SH-SY5Y (cell line): ENCODE results near the gene PHYHD1.

Source experiments
- GATA2 ChIP-seq: IDR thresholded peaks from 2 replicates; pipeline ENCODE4 v1.6.1; 2011; ENCODE audit warnings: mild to moderate bottlenecking, low read depth, low read length
- GATA3 ChIP-seq: IDR thresholded peaks from 2 replicates; pipeline ENCODE4 v1.6.1; 2011; ENCODE audit warnings: low read depth, mild to moderate bottlenecking, low read length, moderate library complexity

PHYHD1 gene

DNA sequence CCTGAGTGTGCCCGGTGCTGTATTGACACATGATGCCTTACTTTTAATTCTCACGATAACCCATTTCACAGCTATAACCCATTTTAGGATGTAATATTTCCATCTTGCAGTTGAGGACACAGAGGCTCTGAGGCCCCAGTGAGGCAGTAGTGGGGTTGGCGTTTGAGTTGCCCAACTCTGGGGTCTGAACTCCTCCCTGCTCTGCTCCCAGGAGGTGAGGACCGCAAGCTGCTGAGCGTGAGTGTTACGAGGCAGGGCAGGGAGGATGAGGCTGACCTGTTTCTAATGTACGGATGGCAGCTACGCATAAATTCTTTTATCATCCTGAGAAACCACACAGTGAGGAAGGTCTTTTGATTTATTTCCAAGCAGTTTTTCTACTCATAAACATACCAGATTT lies 27.4 kb upstream of the PHYHD1 start:
- TF ChIP-seq GATA2: no peak
- no peak for TF ChIP-seq GATA3

GRCh38 chr9:128894764-128895163 lies 26.0 kb upstream of the PHYHD1 start:
- TF ChIP-seq GATA3 (no peak), GATA2 (no peak)

DNA sequence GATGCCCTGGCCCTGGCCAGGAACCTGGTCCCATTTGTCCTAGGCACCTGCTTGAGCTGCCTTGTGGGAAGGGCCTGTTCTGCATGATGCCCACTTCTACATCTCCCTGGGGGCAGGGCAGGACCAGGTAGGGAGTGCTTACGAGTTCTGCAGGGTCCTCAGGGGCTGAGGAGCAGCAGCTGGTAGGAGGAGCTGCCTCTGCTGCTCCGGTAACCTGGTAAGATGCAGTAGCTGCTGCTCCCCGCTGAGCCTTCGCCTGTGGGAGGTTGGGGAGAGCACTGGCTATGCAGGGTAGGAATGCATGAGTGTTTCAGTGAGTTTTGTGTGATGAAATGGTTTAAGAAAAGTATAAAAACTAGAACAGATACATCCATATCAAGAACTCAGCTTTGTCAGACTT lies 25.2 kb upstream of the PHYHD1 start:
- TF ChIP-seq GATA3 (no peak), GATA2 (no peak)

DNA sequence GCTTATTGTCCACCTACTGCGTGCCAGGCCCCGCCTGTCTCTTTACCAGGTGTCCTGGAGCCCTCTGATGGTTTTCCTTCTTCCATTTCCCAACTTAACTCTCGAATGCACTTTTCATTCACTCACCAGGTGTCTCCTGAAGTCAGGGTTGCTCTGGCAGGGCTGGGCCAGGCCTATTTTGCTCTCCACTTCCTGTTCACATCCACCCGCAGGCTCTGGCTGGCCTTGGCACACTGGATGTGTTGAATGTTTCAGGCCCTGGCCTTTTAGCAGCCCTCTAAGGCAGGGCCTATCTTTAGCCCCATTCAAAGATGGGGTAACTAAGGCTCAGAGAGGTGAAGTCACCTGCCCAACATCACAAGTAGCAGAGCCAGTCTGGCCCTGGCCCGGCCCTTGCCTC lies 22.4 kb upstream of the PHYHD1 start:
- TF ChIP-seq GATA3 (no peak), GATA2 (no peak)

DNA sequence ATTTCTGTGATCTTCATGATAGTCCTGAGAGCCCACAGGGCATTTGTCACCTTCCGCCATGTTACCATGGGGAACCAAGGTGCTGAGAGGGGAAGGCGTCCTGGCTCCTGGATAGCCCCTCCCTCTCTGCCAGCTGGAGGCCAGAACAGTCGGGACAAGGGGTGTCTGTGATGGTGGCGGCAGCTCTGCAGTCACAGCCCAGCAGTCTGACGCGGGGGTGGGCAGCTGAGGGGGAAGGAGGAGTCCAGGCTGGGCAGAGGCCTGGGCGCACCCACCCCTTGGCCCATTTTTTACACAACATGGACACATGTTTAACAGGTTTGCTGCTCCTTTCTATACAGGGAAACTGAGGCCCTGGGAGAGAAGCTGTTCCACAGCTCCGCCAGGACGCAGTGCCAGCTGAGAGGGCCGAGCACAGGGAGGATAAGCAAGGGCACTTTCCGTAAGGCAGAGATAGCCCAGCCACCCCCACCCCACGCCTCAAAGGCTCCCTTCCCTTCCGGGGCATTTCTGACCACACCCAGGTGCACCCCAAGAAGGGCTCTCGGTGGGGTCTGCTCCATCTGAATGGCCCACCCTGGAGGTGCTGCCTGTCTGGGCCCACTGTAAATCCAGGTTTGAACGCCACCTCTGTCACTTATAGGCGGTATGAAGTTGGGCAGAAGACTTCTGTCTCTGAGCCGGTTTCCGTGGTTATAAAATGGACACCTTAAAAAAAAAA lies 21.8 kb upstream of the PHYHD1 start:
- TF ChIP-seq GATA3 (no peak), GATA2 (no peak)

DNA sequence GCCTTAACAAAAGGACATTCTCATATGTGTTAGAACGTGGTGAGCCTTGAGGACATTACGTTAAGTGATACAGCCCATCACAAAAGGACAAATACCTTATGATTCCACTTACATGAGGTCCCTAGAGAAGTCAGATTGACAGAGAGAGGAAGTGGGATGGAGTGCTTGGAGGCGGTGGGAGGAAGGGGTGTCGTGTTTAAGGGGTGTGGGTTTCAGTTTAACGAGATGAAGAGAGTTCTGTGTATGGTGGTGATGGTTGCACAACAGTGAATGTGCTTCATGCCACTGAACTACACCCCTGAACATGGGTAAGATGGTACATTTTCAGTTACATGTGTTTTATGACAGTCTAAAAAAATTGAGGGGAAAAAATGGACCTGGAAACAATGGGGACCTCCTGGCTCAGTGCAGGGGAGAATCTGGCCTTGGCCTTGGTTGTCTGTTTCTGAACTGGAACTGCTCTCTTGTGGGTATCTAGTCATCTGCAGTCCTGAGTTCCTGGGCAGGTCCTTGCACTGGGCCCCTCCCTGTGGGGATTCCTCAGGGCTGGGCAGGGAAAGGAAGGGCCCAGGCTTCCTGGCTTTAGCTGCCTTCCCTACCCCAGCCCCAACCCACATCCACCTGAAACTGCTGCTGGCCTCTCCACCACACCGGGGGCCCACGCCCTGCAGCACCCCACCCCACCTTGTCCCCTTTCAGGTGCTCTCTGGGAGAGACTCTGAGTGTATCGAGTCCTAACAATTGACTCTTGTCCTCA lies 21.0 kb upstream of the PHYHD1 start:
- TF ChIP-seq GATA3 (no peak), GATA2 (no peak)

GRCh38 chr9:128901379-128901778 lies 19.4 kb upstream of the PHYHD1 start:
- TF ChIP-seq GATA2: no peak
- no peak for TF ChIP-seq GATA3

DNA sequence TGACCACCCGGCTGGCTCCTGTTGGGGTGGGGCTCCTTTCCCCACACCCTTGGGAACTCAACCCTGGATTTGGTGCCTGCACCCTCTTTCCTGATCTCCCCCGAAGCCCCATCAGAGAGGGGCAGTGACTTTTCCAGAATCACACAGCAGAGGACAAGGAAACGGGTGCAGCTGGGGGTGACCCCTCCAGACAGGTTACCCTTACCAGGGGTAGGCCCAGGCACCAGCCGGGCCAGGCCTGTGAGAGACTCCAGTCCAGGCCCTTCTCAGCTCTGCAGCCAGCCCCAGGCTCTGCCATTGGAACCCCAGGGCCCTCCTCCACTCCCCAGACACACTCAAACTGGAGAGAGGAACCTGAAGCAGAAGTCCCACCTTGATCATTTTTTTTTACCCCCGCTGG lies 19.0 kb upstream of the PHYHD1 start:
- TF ChIP-seq GATA3: no peak
- TF ChIP-seq GATA2: no peak

GRCh38 chr9:128902351-128903078 lies 18.3 kb upstream of the PHYHD1 start:
- TF ChIP-seq GATA3: no peak
- TF ChIP-seq GATA2: no peak

DNA sequence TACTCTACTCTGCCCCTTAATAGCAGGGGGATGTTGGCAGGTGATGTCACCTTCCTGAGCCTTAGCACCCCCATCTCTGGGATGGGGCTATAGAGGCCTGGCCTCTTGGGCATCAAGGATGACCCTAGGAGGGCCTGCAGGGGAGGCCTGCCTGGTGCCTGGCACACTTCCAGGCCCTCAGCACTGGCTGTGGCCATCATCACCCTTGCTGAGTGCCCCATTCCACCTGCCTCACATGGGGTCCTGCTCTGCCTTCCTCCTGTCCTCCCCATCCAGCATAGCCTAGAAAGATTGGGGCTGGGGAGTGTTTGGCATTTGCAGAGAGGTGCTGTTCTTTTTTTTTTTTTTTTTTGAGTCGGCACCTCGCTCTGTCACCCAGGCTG lies 17.7 kb upstream of the PHYHD1 start:
- TF ChIP-seq GATA2: no peak
- no peak for TF ChIP-seq GATA3

DNA sequence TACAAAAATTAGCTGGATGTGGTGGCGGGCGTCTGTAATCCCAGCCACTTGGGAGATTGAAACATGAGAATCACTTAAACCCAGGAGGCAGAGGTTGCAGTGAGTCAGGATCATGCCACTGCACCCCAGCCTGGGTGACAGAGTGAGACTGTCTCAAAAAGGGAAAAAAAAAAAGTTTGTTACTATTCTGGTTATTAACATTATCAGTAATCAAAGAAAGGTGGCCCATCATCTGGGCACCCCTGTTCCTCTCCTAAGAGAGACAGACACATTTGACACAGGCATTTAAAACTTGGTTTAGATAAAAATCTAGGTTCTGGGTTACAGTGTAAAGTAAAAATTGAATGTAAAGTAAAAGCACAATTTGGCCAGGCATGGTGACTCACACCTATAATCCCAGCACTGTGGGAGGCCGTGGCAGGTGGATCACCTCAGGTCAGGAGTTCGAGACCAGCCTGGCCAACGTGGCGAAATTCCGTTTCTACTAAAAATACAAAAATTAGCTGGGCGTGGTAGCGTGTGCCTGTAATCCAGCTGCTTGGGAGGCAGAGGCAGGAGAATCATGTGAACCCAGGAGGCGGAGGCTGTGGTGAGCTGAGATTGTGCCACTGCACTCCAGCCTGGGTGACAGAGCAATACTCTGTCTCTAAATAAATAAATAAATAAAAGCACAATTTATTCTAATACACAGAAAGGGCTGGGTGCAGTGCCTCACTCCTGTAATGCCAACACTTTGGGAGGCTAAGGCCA lies 16.7 kb upstream of the PHYHD1 start:
- TF ChIP-seq GATA2: no peak
- TF ChIP-seq GATA3: no peak

GRCh38 chr9:128905964-128906363 lies 14.8 kb upstream of the PHYHD1 start:
- no peak for TF ChIP-seq GATA3
- TF ChIP-seq GATA2: no peak

GRCh38 chr9:128906741-128907140 lies 14.0 kb upstream of the PHYHD1 start:
- TF ChIP-seq GATA3: no peak
- TF ChIP-seq GATA2: no peak

GRCh38 chr9:128908372-128908771 lies 12.4 kb upstream of the PHYHD1 start:
- TF ChIP-seq GATA2 (no peak), GATA3 (no peak)

DNA sequence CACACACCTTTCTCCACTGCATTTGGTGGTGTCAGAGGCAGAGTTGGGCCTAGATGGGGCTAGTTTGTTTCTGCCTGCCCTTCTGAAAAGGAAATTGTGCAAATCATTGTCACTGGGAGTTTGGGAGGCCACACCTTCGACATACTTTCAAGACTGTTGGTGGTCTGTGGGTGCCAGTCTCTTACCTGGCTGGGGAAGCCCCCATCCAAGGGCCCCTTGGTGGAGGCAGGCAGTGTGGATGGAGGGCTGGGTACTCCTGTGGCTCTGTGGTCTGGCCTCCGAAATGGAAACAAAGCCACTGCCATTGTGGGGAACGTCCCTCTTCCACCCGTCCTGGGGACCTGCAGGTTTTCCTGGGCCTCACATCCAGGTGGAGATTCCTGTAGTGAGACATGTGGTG lies 10.9 kb upstream of the PHYHD1 start:
- no peak for TF ChIP-seq GATA3
- no peak for TF ChIP-seq GATA2
